H1 (cell line): Measurements from ENCODE around the gene ANAPC2. TPM values are rescaled to one million over a fixed set of nuclear protein-coding genes. Genes with fewer than 3 reads are reported as not detected.

Experiments
- CTCF ChIA-PET: fragments of 300-600 bp; sonication (Branson Sonifier 250); formaldehyde crosslinking; loops from one replicate; lab custom pipeline; 2021; ENCODE audit not compliant: partially characterized antibody; lab: Charles Lee
- POLR2A ChIA-PET: fragments of 300-600 bp; sonication (Branson Sonifier 250); formaldehyde crosslinking; loops from one replicate; lab custom pipeline; 2021; ENCODE audit warnings: inconsistent platforms; ENCODE audit not compliant: partially characterized antibody; lab: Charles Lee
- DNase-seq, 2 experiments: peaks; one replicate each; pipeline versions ENCODE4 v3.0.0 to v3.0.0-alpha.2; 2010 to 2022; ENCODE audit warnings: low spot score in 2 of 2, low read depth in 1 of 2, mixed read lengths in 1 of 2
- FAIRE-seq: peaks from 2 replicates; lab custom pipeline; 2011; peaks lifted over from hg19 to GRCh38; lab: Jason Lieb, UNC
- H2AFZ ChIP-seq: 2 replicates; pipeline ENCODE4 v1.8.1; 2012; ENCODE audit warnings: low read length, inconsistent platforms
- H2AK5ac ChIP-seq: 2 replicates; pipeline ENCODE4 v1.6.1; 2013; ENCODE audit warnings: low read depth, low read length
- H2BK120ac ChIP-seq: replicated peaks from 2 replicates; pipeline ENCODE3; 2013; ENCODE audit warnings: low read depth, low read length, inconsistent platforms
- H2BK12ac ChIP-seq: 2 replicates; pipeline ENCODE4 v1.6.1; 2013; ENCODE audit warnings: low read depth, low read length
- H2BK15ac ChIP-seq: 2 replicates; pipeline ENCODE4 v1.6.1; 2013; ENCODE audit warnings: low read length
- H2BK20ac ChIP-seq: 2 replicates; pipeline ENCODE4 v1.6.1; 2013; ENCODE audit warnings: low read length
- H2BK5ac ChIP-seq: 2 replicates; pipeline ENCODE4 v1.6.1; 2013; ENCODE audit warnings: low read depth, low read length
- H3K14ac ChIP-seq: 2 replicates; pipeline ENCODE4 v1.6.1; 2013; ENCODE audit warnings: inconsistent platforms; ENCODE audit not compliant: insufficient read length
- H3K18ac ChIP-seq: 2 replicates; pipeline ENCODE4 v1.6.1; 2013; ENCODE audit warnings: low read length; ENCODE audit errors: extremely low read depth
- H3K23ac ChIP-seq: 2 replicates; pipeline ENCODE4 v1.6.1; 2013; ENCODE audit warnings: inconsistent platforms; ENCODE audit not compliant: insufficient read length
- H3K23me2 ChIP-seq: 2 replicates; pipeline ENCODE4 v1.6.1; 2013; ENCODE audit warnings: low read depth, low read length
- H3K27ac ChIP-seq: 2 replicates; pipeline ENCODE4 v1.6.1; 2011; ENCODE audit warnings: low read depth, low read length, inconsistent platforms
- H3K27me3 ChIP-seq, 4 experiments: replicated peaks in 1 of 4; 1 replicate in 1 of 4; 2 replicates in 3 of 4; pipeline versions ENCODE4 v1.6.1 to v1.8.1; 2011 to 2013; ENCODE audit warnings: low read length in 3 of 4, mild to moderate bottlenecking in 3 of 4, inconsistent platforms in 2 of 4, mixed read lengths in 2 of 4, moderate library complexity in 1 of 4; ENCODE audit not compliant: control insufficient read depth in 3 of 4, insufficient read depth in 3 of 4; ENCODE audit errors: extremely low read depth in 1 of 4
- H3K36me3 ChIP-seq, 4 experiments: 2 replicates each; pipeline versions ENCODE4 v1.6.1 to v1.8.1; 2011 to 2013; ENCODE audit warnings: mild to moderate bottlenecking in 4 of 4, low read length in 3 of 4, moderate library complexity in 2 of 4, control low read depth in 1 of 4, inconsistent platforms in 1 of 4; ENCODE audit not compliant: insufficient read depth in 4 of 4, control insufficient read depth in 2 of 4
- H3K4ac ChIP-seq: replicated peaks from 2 replicates; pipeline ENCODE3; 2013; ENCODE audit warnings: low read length, low read depth, mixed read lengths, inconsistent platforms; ENCODE audit not compliant: insufficient read length
- H3K4me1 ChIP-seq, 4 experiments: replicated peaks in 1 of 4; 1 replicate in 1 of 4; 2 replicates in 3 of 4; pipeline versions ENCODE4 v1.6.1 to v1.8.1; 2011 to 2013; ENCODE audit warnings: low read length in 3 of 4, inconsistent platforms in 2 of 4, mixed read lengths in 1 of 4; ENCODE audit not compliant: insufficient read depth in 4 of 4, control insufficient read depth in 3 of 4
- H3K4me2 ChIP-seq, 2 experiments: 2 replicates each; pipeline versions ENCODE4 v1.6.1 to v1.8.1; 2011 to 2013; ENCODE audit warnings: low read depth in 2 of 2, low read length in 2 of 2, control low read depth in 1 of 2, inconsistent platforms in 1 of 2, mild to moderate bottlenecking in 1 of 2; ENCODE audit not compliant: insufficient read depth in 1 of 2
- H3K4me3 ChIP-seq, 4 experiments: fragments of 200-600, 300-600 bp in 1 of 4; sonication (generic), shearing (Covaris generic), sonication (Bioruptor Twin) in 1 of 4; 2 replicates each; pipeline versions ENCODE4 v1.5.1 to v1.8.1; 2011 to 2016; ENCODE audit warnings: low read length in 4 of 4, low read depth in 3 of 4, control low read depth in 2 of 4, inconsistent platforms in 2 of 4, mild to moderate bottlenecking in 2 of 4, mixed read lengths in 1 of 4, moderate library complexity in 1 of 4; ENCODE audit not compliant: insufficient read depth in 2 of 4; ENCODE audit errors: extremely low read depth in 1 of 4
- H3K56ac ChIP-seq: replicated peaks from 2 replicates; pipeline ENCODE3; 2013; ENCODE audit warnings: low read depth, mild to moderate bottlenecking, mixed read lengths, low read length, inconsistent platforms; ENCODE audit not compliant: insufficient read length
- H3K79me1 ChIP-seq: 2 replicates; pipeline ENCODE4 v1.6.1; 2013; ENCODE audit warnings: low read depth, low read length, control low read depth
- H3K79me2 ChIP-seq, 2 experiments: 2 replicates each; pipeline versions ENCODE4 v1.6.1 to v1.8.1; 2012 to 2013; ENCODE audit warnings: low read length in 2 of 2, mild to moderate bottlenecking in 2 of 2, inconsistent platforms in 1 of 2; ENCODE audit not compliant: insufficient read depth in 2 of 2, control insufficient read depth in 1 of 2
- H3K9ac ChIP-seq, 4 experiments: replicated peaks in 1 of 4; 1 replicate in 1 of 4; 2 replicates in 3 of 4; pipeline versions ENCODE4 v1.6.1 to v1.8.1; 2011 to 2013; ENCODE audit warnings: low read depth in 3 of 4, low read length in 3 of 4, control low read depth in 2 of 4, mild to moderate bottlenecking in 2 of 4, moderate library complexity in 2 of 4, inconsistent platforms in 1 of 4; ENCODE audit errors: extremely low read depth in 1 of 4
- H3K9me3 ChIP-seq, 2 experiments: 2 replicates each; pipeline versions ENCODE4 v1.6.1 to v1.8.1; 2012 to 2013; ENCODE audit warnings: mild to moderate bottlenecking in 2 of 2, moderate library complexity in 2 of 2, control low read depth in 1 of 2, inconsistent platforms in 1 of 2, low read depth in 1 of 2, low read length in 1 of 2, mixed read lengths in 1 of 2; ENCODE audit not compliant: insufficient read depth in 2 of 2
- H4K20me1 ChIP-seq, 2 experiments: replicated peaks in 1 of 2; 2 replicates each; pipeline versions ENCODE3 to v1.8.1; 2011 to 2013; ENCODE audit warnings: inconsistent platforms in 2 of 2, low read length in 2 of 2, mild to moderate bottlenecking in 1 of 2; ENCODE audit not compliant: insufficient read depth in 2 of 2, control insufficient read depth in 1 of 2
- H4K5ac ChIP-seq: 2 replicates; pipeline ENCODE4 v1.6.1; 2013; ENCODE audit warnings: low read length, low read depth, mixed read lengths, inconsistent platforms; ENCODE audit not compliant: insufficient read length
- H4K8ac ChIP-seq: 2 replicates; pipeline ENCODE4 v1.8.0; 2013; ENCODE audit warnings: mild to moderate bottlenecking, moderate library complexity, low read length, inconsistent platforms; ENCODE audit not compliant: insufficient read depth; ENCODE audit errors: extremely low read depth
- H4K91ac ChIP-seq: replicated peaks from 2 replicates; pipeline ENCODE3; 2013; ENCODE audit warnings: low read length, mixed read lengths, inconsistent platforms; ENCODE audit not compliant: insufficient read length
- RFX5 ChIP-seq: IDR thresholded peaks from 2 replicates; pipeline ENCODE4 v1.6.1; 2011; ENCODE audit warnings: low read depth, low read length, improper control_type of control experiment, borderline replicate concordance
- WGBS, 2 experiments: shearing (Covaris generic) in 1 of 2; methylation state at CpG; one replicate each; pipeline versions ENCODE4 v1.1.6 to v1.1.7; 2013 to 2015; ENCODE audit warnings: low lambda C conversion rate in 2 of 2, mixed read lengths in 2 of 2, inconsistent platforms in 1 of 2, low coverage in 1 of 2, missing lambda C conversion rate in 1 of 2; ENCODE audit not compliant: insufficient replicate concordance in 2 of 2, insufficient coverage in 1 of 2, insufficient read length in 1 of 2; ENCODE audit errors: extremely low coverage in 1 of 2, missing lambda C conversion rate in 1 of 2; 5-methylcytosine and 5-hydroxymethylcytosine counted together
- polyA plus RNA-seq, 7 experiments: library from polyadenylated mRNA; depleted of rRNA in 3 of 7; stranded (reverse) in 5 of 7; unstranded in 2 of 7; fragments of >200 nt in 5 of 7; fragments of 200-250 nt in 2 of 7; gene quantifications; 1 replicate in 5 of 7; 2 replicates in 1 of 7; 4 replicates in 1 of 7; pipeline versions ENCODE4 v1.2.1 to v1.2.3, GENCODE V29; 2011 to 2013; ENCODE audit warnings: missing spikeins in 2 of 7, mixed read lengths in 2 of 7
- total RNA-seq: library from RNA; stranded (reverse); fragmentation: NEBNext Ultra II Directional; extraction: Animal tissue kit (Norgen Biotek cat#: 25700); gene quantifications from 2 replicates; pipeline ENCODE4 v1.2.1, GENCODE V29; 2021

ANAPC2 gene
- total and polyA plus RNA-seq, 2 of the 8 experiments (the other 6 are each of a cell fraction or from before 2014, with no cell fraction given), result 30.2 to 37.7 TPM

GRCh38 chr9:137140151-137141012, 48.0 kb downstream of the ANAPC2 start:
- Histone ChIP-seq H4K8ac (no peak overlapping the region), H3K4me3 (no peak overlapping the region), H3K27me3 (peaks cover 25 to 79% (median 72%) of the 10 kb centered on the region in 4 experiments)

More at GRCh38 chr9:137140151-137141012, 48.0 kb downstream of the ANAPC2 start:
- Histone ChIP-seq H4K5ac (no peak overlapping the region), H2BK20ac (no peak overlapping the region), H3K79me2 (no peaks in the 10 kb centered on the region), H3K4me2 (no peak overlapping the region; a peak in 1 of 4 replicates), H3K4me1 (peaks cover 0 to 14% (median 11%) of the 10 kb centered on the region in 4 experiments; a peak in 6 of 7 replicates), H2AK5ac (peak overlapping the region; percentile 54; the same call in 1 of the 2 replicates), H3K79me1 (0 out of 2 replicates have a peak, but pooled peaks cover 2% of the 10 kb centered on the region), H3K27ac (no peak overlapping the region), H3K23ac (no peak overlapping the region), H3K18ac (no peak overlapping the region)
- WGBS, 2 experiments, result 75% methylated on average over 26 of the region's 26 CpGs; no CpG with 5 or more reads in 1 of the 2 experiments
- no peak for TF ChIP-seq RFX5
- TF ChIP-seq, all 59 proteins: peak for 0
- Histone ChIP-seq H2BK12ac (no peak overlapping the region), H2BK5ac (no peak overlapping the region), H2BK15ac (no peak overlapping the region), H3K36me3 (no peaks in the 10 kb centered on the region), H3K14ac (no peak overlapping the region), H2AFZ (no peak overlapping the region), H3K9me3 (no peaks in the 10 kb centered on the region), H3K23me2 (peaks cover 4% of the 10 kb centered on the region; the same call in 1 of the 2 replicates), H3K4ac (no peak overlapping the region), H3K56ac (no peak overlapping the region), H4K20me1 (peaks cover 1 to 18% of the 10 kb centered on the region in 2 experiments), H4K91ac (no peak overlapping the region), H3K9ac (no peak overlapping the region), H2BK120ac (no peak overlapping the region)
- no peak for FAIRE-seq
- ChIA-PET POLR2A (interaction anchor here (0.6 to 2.4 kb wide), 4 partner anchors 11 to 101 kb away, joined by 3 to 6 read pairs (median 4); partner anchors contain the start of genes RNF208 and TUBB4B), CTCF (interaction anchor here (1.3 to 4.5 kb wide), 5 partner anchors 9 to 105 kb away, joined by 4 to 24 read pairs (median 11); no protein-coding TSS in a partner anchor)
- DNase-seq, result no peak
